A673 (cell line): ENCODE measurements around the gene TMEM126B. TPM values are rescaled to one million over a fixed set of nuclear protein-coding genes. Genes with fewer than 3 reads are reported as not detected.

Experiments
- BruUV-seq: library from RNA; stranded (reverse); fragments of 400-500 nt; replicated peaks from 2 replicates; lab custom pipeline; 2021; lab: Mats Ljungman, UMichigan
- CTCF ChIA-PET: fragments of 300-600 bp; sonication (Branson Sonifier 250); formaldehyde crosslinking; loops from one replicate; lab custom pipeline; 2022; ENCODE audit warnings: antibody characterized with exemption; lab: Charles Lee
- POLR2A ChIA-PET: fragments of 300-600 bp; sonication (Branson Sonifier 250); formaldehyde crosslinking; loops from one replicate; lab custom pipeline; 2022; ENCODE audit warnings: antibody characterized with exemption; ENCODE audit not compliant: low non-redundant PET; lab: Charles Lee
- DNase-seq: peaks from one replicate; pipeline ENCODE4 v3.0.0-alpha.2; 2015; ENCODE audit warnings: low spot score
- H3K27ac ChIP-seq: fragments of 200-600 bp; sonication (generic); 2 replicates; pipeline ENCODE4 v1.5.1; 2016; ENCODE audit warnings: mixed run types, low read depth, mild to moderate bottlenecking, mixed read lengths, antibody characterized with exemption, low read length; ENCODE audit not compliant: poor library complexity, severe bottlenecking
- H3K27me3 ChIP-seq: fragments of 200-600 bp; sonication (generic); replicated peaks from 2 replicates; pipeline ENCODE4 v1.6.1; 2017; ENCODE audit warnings: mixed run types, low read depth, mild to moderate bottlenecking, mixed read lengths, antibody characterized with exemption, low read length; ENCODE audit not compliant: insufficient read depth, poor library complexity
- H3K36me3 ChIP-seq: fragments of 200-600 bp; sonication (generic); 2 replicates; pipeline ENCODE4 v1.6.1; 2016; ENCODE audit warnings: mixed run types, mild to moderate bottlenecking, mixed read lengths, antibody characterized with exemption, low read length; ENCODE audit not compliant: insufficient read depth, poor library complexity, severe bottlenecking
- H3K4me1 ChIP-seq: fragments of 200-600 bp; sonication (generic); 2 replicates; pipeline ENCODE4 v1.6.1; 2017; ENCODE audit warnings: mixed run types, mild to moderate bottlenecking, mixed read lengths, antibody characterized with exemption, low read length; ENCODE audit not compliant: insufficient read depth, poor library complexity, severe bottlenecking
- H3K4me3 ChIP-seq: fragments of 200-600 bp; sonication (generic); 2 replicates; pipeline ENCODE4 v1.5.1; 2016; ENCODE audit warnings: low read depth, mixed run types, mild to moderate bottlenecking, mixed read lengths, low read length; ENCODE audit not compliant: poor library complexity, severe bottlenecking
- H3K9me3 ChIP-seq: fragments of 200-600 bp; sonication (generic); 2 replicates; pipeline ENCODE4 v1.6.1; 2016; ENCODE audit warnings: mixed run types, low read depth, mild to moderate bottlenecking, mixed read lengths, antibody characterized with exemption, low read length; ENCODE audit not compliant: poor library complexity, severe bottlenecking
- CTCF ChIP-seq: fragments of 300-800, 200-600 bp; sonication (generic); conservative IDR thresholded peaks from 2 replicates; pipeline ENCODE4 v1.5.1; 2017; ENCODE audit warnings: low read depth, mild to moderate bottlenecking, antibody characterized with exemption, low read length, moderate library complexity, mixed read lengths
- EZH2 ChIP-seq: fragments of 200-600 bp; sonication (generic); IDR thresholded peaks from 2 replicates; pipeline ENCODE4 v1.6.1; 2017; ENCODE audit warnings: borderline replicate concordance, low read depth, mild to moderate bottlenecking, mixed read lengths, antibody characterized with exemption, low read length; ENCODE audit not compliant: poor library complexity, severe bottlenecking
- intact Hi-C: fragments of 100-400 bp; cut with micrococcal nuclease; formaldehyde crosslinking; loops from one replicate; pipeline ENCODE4 v1.10.0; 2022; ENCODE audit not compliant: unreplicated experiment
- total RNA-seq: library from RNA; stranded (reverse); gene quantifications from 2 replicates; pipeline ENCODE4 v1.2.3, GENCODE V29; 2021

TMEM126B gene
- total RNA-seq, 1 experiment from 2014 or later = 80.5 TPM

GRCh38 chr11:85672105-85672902 is 43.9 kb downstream of the TMEM126B start:
- DNase-seq = no peak
- intact Hi-C loops = no loop called here
- POLR2A ChIA-PET = no interaction called here
- Histone ChIP-seq H3K4me3 (no peak overlapping the region), H3K36me3 (no peaks in the 10 kb centered on the region), H3K9me3 (peaks cover 6% of the 10 kb centered on the region), H3K27me3 (peaks cover 4% of the 10 kb centered on the region), H3K27ac (no peak overlapping the region), H3K4me1 (no peaks in the 10 kb centered on the region)
- TF ChIP-seq CTCF (no peak), EZH2 (no peak)
- BruUV-seq = no TSS peak
- CTCF ChIA-PET = no interaction called here

GRCh38 chr11:85673393-85673792 is 45.0 kb downstream of the TMEM126B start:
- BruUV-seq = no TSS peak
- peaks cover 3% of the 10 kb centered on the region for H3K27me3 ChIP-seq
- no peak for DNase-seq
- no peaks in the 10 kb centered on the region for H3K36me3 ChIP-seq
- ChIA-PET POLR2A (no interaction called here), CTCF (no interaction called here)
- no peak overlapping the region for H3K4me3 ChIP-seq
- TF ChIP-seq CTCF (no peak), EZH2 (no peak)
- intact Hi-C loops = no loop called here
- H3K4me1 ChIP-seq = no peaks in the 10 kb centered on the region
- no peak overlapping the region for H3K27ac ChIP-seq
- peaks cover 6% of the 10 kb centered on the region for H3K9me3 ChIP-seq

GRCh38 chr11:85679576-85679975 is 51.2 kb downstream of the TMEM126B start:
- peaks cover 3% of the 10 kb centered on the region for H3K9me3 ChIP-seq
- no peak for DNase-seq
- H3K27me3 ChIP-seq = peaks cover 17% of the 10 kb centered on the region
- intact Hi-C loops = no loop called here
- no peak overlapping the region for H3K27ac ChIP-seq
- CTCF ChIA-PET = no interaction called here
- no TSS peak for BruUV-seq
- no peak for TF ChIP-seq CTCF
- TF ChIP-seq EZH2 = no peak
- H3K36me3 ChIP-seq = no peaks in the 10 kb centered on the region
- no peaks in the 10 kb centered on the region for H3K4me1 ChIP-seq
- no peak overlapping the region for H3K4me3 ChIP-seq
- POLR2A ChIA-PET = no interaction called here
